Gastrocnemius medialis (tissue), 4 donors: ENCODE results near the gene IQCM. TPM values are rescaled to one million over a fixed set of nuclear protein-coding genes. Genes with fewer than 3 reads are reported as not detected.

ENCODE experiments used
- ATAC-seq, 2 donors: fragments of 150-250 bp; one replicate each; pipeline ENCODE4 v1.9.1; 2016
- DNase-seq, 2 donors: peaks; one replicate each; pipeline ENCODE4 v3.0.0-alpha.2; 2019
- H3K27ac ChIP-seq, 4 donors: fragments of 200-600 bp; sonication (generic); 1 replicate in 1 of 4; 2 replicates in 3 of 4; pipeline ENCODE4 v1.5.1; 2016 to 2018; ENCODE audit warnings: mild to moderate bottlenecking in 2 of 4, moderate library complexity in 1 of 4
- H3K27me3 ChIP-seq, 3 donors: fragments of 200-600 bp; sonication (generic) in 2 of 3; 1 replicate in 1 of 3; 2 replicates in 2 of 3; pipeline versions ENCODE4 v1.5.1 to v1.6.0; 2016 to 2019; ENCODE audit warnings: mild to moderate bottlenecking in 1 of 3, moderate library complexity in 1 of 3
- H3K36me3 ChIP-seq, 2 donors: fragments of 200-600 bp; sonication (generic) in 1 of 2; one replicate each; pipeline ENCODE4 v1.5.1; 2017 to 2018
- H3K4me1 ChIP-seq, 2 donors: fragments of 200-600 bp; sonication (generic) in 1 of 2; one replicate each; pipeline ENCODE4 v1.5.1; 2016 to 2017; ENCODE audit warnings: mild to moderate bottlenecking in 2 of 2
- H3K4me3 ChIP-seq, 4 donors: fragments of 200-600 bp; sonication (generic) in 3 of 4; 1 replicate in 1 of 4; 2 replicates in 3 of 4; pipeline ENCODE4 v1.5.1; 2016 to 2019; ENCODE audit warnings: mild to moderate bottlenecking in 2 of 4
- H3K9me3 ChIP-seq, 3 donors: fragments of 200-600 bp; sonication (generic) in 2 of 3; 1 replicate in 1 of 3; 2 replicates in 2 of 3; pipeline ENCODE4 v1.5.1; 2016 to 2019
- CTCF ChIP-seq, 5 experiments: fragments of 450-650 bp in 3 of 5; fragments of 200-600 bp in 2 of 5; sonication (generic) in 2 of 5; IDR thresholded peaks in 4 of 5; conservative IDR thresholded peaks in 1 of 5; 1 replicate in 4 of 5; 2 replicates in 1 of 5; pipeline ENCODE4 v1.5.1; 2016 to 2019; ENCODE audit warnings: antibody characterized with exemption in 5 of 5, mild to moderate bottlenecking in 3 of 5, moderate library complexity in 3 of 5
- POLR2A ChIP-seq, 2 donors: fragments of 450-650 bp; IDR thresholded peaks; one replicate each; pipeline ENCODE4 v1.6.1; 2017; ENCODE audit warnings: antibody characterized with exemption in 2 of 2, mild to moderate bottlenecking in 2 of 2, moderate library complexity in 2 of 2
- in situ Hi-C, 4 donors: fragments of 200-750 bp; cut with MboI; loops; one replicate each; pipeline versions ENCODE4 v1.15.0 to v1.8.0; 2017; ENCODE audit warnings: low sequenced_read_pairs in 4 of 4
- intact Hi-C: fragments of 100-400 bp; cut with DNase I; formaldehyde crosslinking; loops from one replicate; pipeline ENCODE4 v1.15.1; 2023; ENCODE audit warnings: low total_unique reads
- total RNA-seq, 4 donors: library from RNA; depleted of rRNA; stranded (reverse); fragments of >200 nt; gene quantifications; one replicate each; pipeline versions ENCODE4 v1.1.0 to v1.2.3, GENCODE V29; 2016

IQCM gene
- total RNA-seq, 4 donors from 2014 or later = 0.25 TPM; not detected in 3

- ATAC-seq = no peak
- in situ Hi-C loops (no loop called here), intact Hi-C loops (no loop called here)
- no peak for DNase-seq
- no peak overlapping the region for H3K27ac ChIP-seq
- TF ChIP-seq POLR2A (IDR thresholded peaks at IDR 0.05) = no peak
- no peak for TF ChIP-seq CTCF (IDR thresholded peaks at IDR 0.05 in 4 of 5, conservative IDR thresholded peaks at IDR 0.05 in 1 of 5)
- no peak overlapping the region for H3K4me3 ChIP-seq
- peaks cover 0 to 2% (median 0%) of the 10 kb centered on the region in 3 donors for H3K9me3 ChIP-seq
- H3K4me1 ChIP-seq = no peaks in the 10 kb centered on the region
- no peaks in the 10 kb centered on the region for H3K27me3 ChIP-seq
- H3K36me3 ChIP-seq = no peaks in the 10 kb centered on the region
Observed at GRCh38 chr4:149719357-149719756, 96.3 kb downstream of the IQCM start.

- Histone ChIP-seq H3K4me3 (no peak overlapping the region), H3K27ac (no peak overlapping the region), H3K9me3 (peaks cover 0 to 2% (median 0%) of the 10 kb centered on the region in 3 donors), H3K4me1 (no peaks in the 10 kb centered on the region), H3K36me3 (no peaks in the 10 kb centered on the region), H3K27me3 (no peaks in the 10 kb centered on the region)
- ATAC-seq (no peak), DNase-seq (no peak)
- in situ Hi-C loops = no loop called here
- intact Hi-C loops = no loop called here
- no peak for TF ChIP-seq POLR2A (IDR thresholded peaks at IDR 0.05)
- no peak for TF ChIP-seq CTCF (IDR thresholded peaks at IDR 0.05 in 4 of 5, conservative IDR thresholded peaks at IDR 0.05 in 1 of 5)
Observed at GRCh38 chr4:149718500-149718899, 97.1 kb downstream of the IQCM start.

- TF ChIP-seq POLR2A (IDR thresholded peaks at IDR 0.05) = no peak
- no peak for TF ChIP-seq CTCF (IDR thresholded peaks at IDR 0.05 in 4 of 5, conservative IDR thresholded peaks at IDR 0.05 in 1 of 5)
- Histone ChIP-seq H3K27ac (no peak overlapping the region), H3K4me1 (no peaks in the 10 kb centered on the region), H3K27me3 (no peaks in the 10 kb centered on the region), H3K36me3 (no peaks in the 10 kb centered on the region), H3K4me3 (no peak overlapping the region), H3K9me3 (no peaks in the 10 kb centered on the region)
- in situ Hi-C loops = no loop called here
- intact Hi-C loops = no loop called here
- DNase-seq (no peak), ATAC-seq (no peak)
Observed at GRCh38 chr4:149716728-149717127, 98.9 kb downstream of the IQCM start.

- no peaks in the 10 kb centered on the region for H3K36me3 ChIP-seq
- H3K4me3 ChIP-seq = no peak overlapping the region
- H3K27me3 ChIP-seq = no peaks in the 10 kb centered on the region
- no peaks in the 10 kb centered on the region for H3K4me1 ChIP-seq
- ATAC-seq (no peak), DNase-seq (no peak)
- no peak overlapping the region for H3K27ac ChIP-seq
- in situ Hi-C loops (no loop called here), intact Hi-C loops (no loop called here)
- no peaks in the 10 kb centered on the region for H3K9me3 ChIP-seq
- TF ChIP-seq CTCF (IDR thresholded peaks at IDR 0.05 in 4 of 5, conservative IDR thresholded peaks at IDR 0.05 in 1 of 5) = no peak
Observed at GRCh38 chr4:149715822-149716585, 99.6 kb downstream of the IQCM start.

GRCh38 chr4:149713031-149713430 is 102.6 kb downstream of the IQCM start:
- in situ Hi-C loops = no loop called here
- intact Hi-C loops = no loop called here

More at GRCh38 chr4:149713031-149713430, 102.6 kb downstream of the IQCM start:
- ATAC-seq (no peak), DNase-seq (no peak)
- Histone ChIP-seq H3K27ac (no peak overlapping the region), H3K4me1 (no peaks in the 10 kb centered on the region), H3K36me3 (no peaks in the 10 kb centered on the region), H3K9me3 (no peaks in the 10 kb centered on the region), H3K27me3 (no peaks in the 10 kb centered on the region), H3K4me3 (no peak overlapping the region)
- TF ChIP-seq POLR2A (IDR thresholded peaks at IDR 0.05) (no peak), CTCF (IDR thresholded peaks at IDR 0.05 in 4 of 5, conservative IDR thresholded peaks at IDR 0.05 in 1 of 5) (no peak)
